ENCODE data around the gene RNF151. TPM values are rescaled to one million over a fixed set of nuclear protein-coding genes. Genes with fewer than 3 reads are reported as not detected.

Gene RNF151
- total and polyA plus RNA-seq, 2 of the 13 experiments (the other 11 are each of a cell fraction or from before 2014, with no cell fraction given): not detected

- TF ChIP-seq ZFX (CRISPR knock-in tag; IDR thresholded peaks at IDR 0.05; ENCODE audit: low read depth) (peak; percentile 83), MED8 (CRISPR knock-in tag; IDR thresholded peaks at IDR 0.05; ENCODE audit: insufficient replicate concordance) (no peak), MLLT10 (CRISPR knock-in tag; IDR thresholded peaks at IDR 0.05) (no peak), ZNF766 (CRISPR knock-in tag; IDR thresholded peaks at IDR 0.05; ENCODE audit: borderline replicate concordance) (no peak), ZBTB39 (CRISPR knock-in tag; IDR thresholded peaks at IDR 0.05) (no peak), ZNF230 (CRISPR knock-in tag; IDR thresholded peaks at IDR 0.05) (no peak), ATM (IDR thresholded peaks at IDR 0.05; ENCODE audit: borderline replicate concordance) (no peak), LRRFIP1 (CRISPR knock-in tag; conservative IDR thresholded peaks at IDR 0.05) (no peak), TFAP4 (IDR thresholded peaks at IDR 0.05; ENCODE audit: borderline replicate concordance, low read depth) (peak; percentile 91), SMAD1 (CRISPR knock-in tag; IDR thresholded peaks at IDR 0.05; ENCODE audit: borderline replicate concordance, low read depth) (no peak), TAF15 (IDR thresholded peaks at IDR 0.05; ENCODE audit: low read depth, low read length, poor library complexity, severe bottlenecking) (no peak), TBP (CRISPR knock-in tag; IDR thresholded peaks at IDR 0.05) (no peak), ZNF770 (CRISPR knock-in tag; IDR thresholded peaks at IDR 0.05) (peak; percentile 74), ZNF468 (CRISPR knock-in tag; IDR thresholded peaks at IDR 0.05) (no peak), CC2D1A (CRISPR knock-in tag; IDR thresholded peaks at IDR 0.05) (no peak), ZNF10 (CRISPR knock-in tag; IDR thresholded peaks at IDR 0.05; ENCODE audit: borderline replicate concordance, low read depth) (no peak), HMGA1 (CRISPR knock-in tag; conservative IDR thresholded peaks at IDR 0.05) (no peak), ZFP37 (CRISPR knock-in tag; IDR thresholded peaks at IDR 0.05; ENCODE audit: borderline replicate concordance) (no peak), SP2 (CRISPR knock-in tag; IDR thresholded peaks at IDR 0.05) (no peak), ZNF460 (CRISPR knock-in tag; IDR thresholded peaks at IDR 0.05; ENCODE audit: borderline replicate concordance) (no peak), ZNF550 (CRISPR knock-in tag; IDR thresholded peaks at IDR 0.05; ENCODE audit: borderline replicate concordance) (no peak)
Observed at GRCh38 chr16:2003827-2004641, 37.4 kb downstream of the RNF151 start (continued).

All from HepG2 (cell line).